PFSK-1 (cell line): ENCODE data around the gene MICAL1.

Experiments
- FOXP2 ChIP-seq: optimal IDR thresholded peaks from 2 replicates; pipeline ENCODE3; 2011; ENCODE audit warnings: borderline replicate concordance, control low read depth, inconsistent platforms; ENCODE audit not compliant: insufficient read depth; ENCODE audit errors: extremely low read length, extremely low read depth
- POLR2AphosphoS5 ChIP-seq: IDR thresholded peaks from 2 replicates; pipeline ENCODE4 v1.6.1; 2012; ENCODE audit warnings: low read depth, mild to moderate bottlenecking, control low read depth, low read length, moderate library complexity
- REST ChIP-seq, 2 experiments: IDR thresholded peaks; 2 replicates each; pipeline versions ENCODE4 v1.6.1 to v1.8.0; 2011 to 2012; ENCODE audit warnings: low read depth in 2 of 2, low read length in 2 of 2, control low read depth in 1 of 2, inconsistent platforms in 1 of 2, mild to moderate bottlenecking in 1 of 2, moderate library complexity in 1 of 2; ENCODE audit not compliant: insufficient read depth in 1 of 2
- SIN3A ChIP-seq: IDR thresholded peaks from 2 replicates; pipeline ENCODE4 v1.6.1; 2012; ENCODE audit warnings: mild to moderate bottlenecking, low read length, moderate library complexity, borderline replicate concordance; ENCODE audit not compliant: insufficient read depth
- TAF1 ChIP-seq: IDR thresholded peaks from 2 replicates; pipeline ENCODE4 v1.6.1; 2012; ENCODE audit warnings: low read length, control low read depth, borderline replicate concordance; ENCODE audit not compliant: insufficient read depth

MICAL1 gene

GRCh38 chr6:109449064-109449794, 6.3 kb downstream of the MICAL1 start:
- no peak; the same call in 1 of the 2 replicates for TF ChIP-seq POLR2AphosphoS5
- TF ChIP-seq REST (IDR thresholded peaks at IDR 0.05; ENCODE audit: insufficient read depth in 1 of 2, low read depth in 2 of 2, low read length in 2 of 2): no peak
- TF ChIP-seq SIN3A: no peak
- no peak for TF ChIP-seq TAF1
- TF ChIP-seq FOXP2: no peak

DNA sequence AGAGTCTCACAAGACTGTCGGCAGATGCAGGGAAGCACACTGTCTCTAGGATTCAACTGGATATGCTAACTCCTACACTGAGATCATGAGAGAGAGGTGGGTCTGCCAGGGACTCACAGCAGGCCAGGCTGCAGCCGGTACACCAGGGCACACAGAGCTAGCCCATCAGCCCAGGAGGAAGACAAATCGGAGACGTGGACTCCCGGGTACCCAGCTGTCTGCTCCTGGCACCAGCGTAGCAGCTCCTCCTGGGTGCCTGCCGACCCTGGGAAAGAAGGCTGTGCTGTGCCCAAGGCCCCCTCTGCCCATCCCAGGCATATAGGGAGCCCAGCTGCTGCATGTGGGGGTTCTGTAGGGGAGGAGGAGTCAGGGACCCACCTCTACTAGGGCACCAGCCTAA, 7.0 kb downstream of the MICAL1 start:
- no peak for TF ChIP-seq FOXP2

- TF ChIP-seq REST (IDR thresholded peaks at IDR 0.05; ENCODE audit: insufficient read depth in 1 of 2, low read depth in 2 of 2, low read length in 2 of 2) (no peak), FOXP2 (no peak), POLR2AphosphoS5 (no peak), SIN3A (no peak), TAF1 (no peak)
Measured at GRCh38 chr6:109447878-109448555, 7.6 kb downstream of the MICAL1 start.

- no peak for TF ChIP-seq REST (IDR thresholded peaks at IDR 0.05; ENCODE audit: insufficient read depth in 1 of 2, low read depth in 2 of 2, low read length in 2 of 2)
- TF ChIP-seq TAF1: no peak
- no peak for TF ChIP-seq POLR2AphosphoS5
- no peak for TF ChIP-seq SIN3A
- TF ChIP-seq FOXP2: no peak
Measured at GRCh38 chr6:109447087-109447486, 8.5 kb downstream of the MICAL1 start.

- no peak for TF ChIP-seq TAF1
- TF ChIP-seq REST (IDR thresholded peaks at IDR 0.05; ENCODE audit: insufficient read depth in 1 of 2, low read depth in 2 of 2, low read length in 2 of 2): no peak
- no peak for TF ChIP-seq FOXP2
- no peak for TF ChIP-seq POLR2AphosphoS5
- no peak for TF ChIP-seq SIN3A
Measured at GRCh38 chr6:109446541-109446940, 9.0 kb downstream of the MICAL1 start.
